ENCODE data around the gene OR1A2. TPM values are rescaled to one million over a fixed set of nuclear protein-coding genes. Genes with fewer than 3 reads are reported as not detected.
"Not testable (repeated sequence)": the region's sequence is repeated elsewhere in the genome, so short reads cannot be mapped to it uniquely, and the experiment has no call there.

OR1A2 gene
- total RNA-seq, 1 donor from 2014 or later, result not detected

DNA sequence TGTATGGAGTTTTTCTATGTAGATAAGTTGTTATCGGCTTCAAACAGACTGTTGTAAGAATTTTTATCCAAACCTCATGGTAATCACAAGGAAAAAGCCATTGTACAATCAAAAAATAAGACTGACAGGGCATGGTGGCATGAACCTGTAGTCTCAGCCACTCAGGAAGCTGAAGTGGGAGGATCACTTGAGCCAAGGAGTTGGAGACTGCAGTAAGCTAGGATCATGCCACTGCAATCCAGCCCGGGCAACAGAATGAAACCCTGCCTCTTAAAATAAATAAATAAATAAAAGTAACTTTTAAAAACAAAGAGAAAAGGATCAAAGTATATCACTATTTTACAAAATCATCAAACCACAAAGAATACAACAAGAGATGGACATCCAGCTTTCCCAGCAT, 24.5 kb downstream of the OR1A2 start:
- no peaks in the 10 kb centered on the region for H3K36me3 ChIP-seq (ENCODE audit: insufficient read depth, low read length)
- Mint-ChIP-seq H3K9me3 (ENCODE audit: unreplicated experiment) (peaks cover 2% of the 10 kb centered on the region), H3K27me3 (ENCODE audit: low read depth, unreplicated experiment) (peaks cover 9% of the 10 kb centered on the region), H3K36me3 (ENCODE audit: low read depth, unreplicated experiment) (no peaks in the 10 kb centered on the region), H3K4me1 (ENCODE audit: low read depth, unreplicated experiment) (no peaks in the 10 kb centered on the region), H3K27ac (ENCODE audit: unreplicated experiment) (no peak overlapping the region), H3K4me3 (ENCODE audit: unreplicated experiment) (no peak overlapping the region)
- H3K27me3 ChIP-seq (ENCODE audit: insufficient read depth, low read length), result no peaks in the 10 kb centered on the region
- H3K9ac ChIP-seq (ENCODE audit: low read length), result no peak overlapping the region
- no peak overlapping the region for H3K4me3 ChIP-seq (ENCODE audit: insufficient read depth, low read depth, low read length)
- DNase-seq (ENCODE audit: low read depth), result no peak
- no peaks in the 10 kb centered on the region for H3K79me2 ChIP-seq (ENCODE audit: insufficient read depth, low read length)
- no peak overlapping the region for H3K27ac ChIP-seq (ENCODE audit: low read depth, low read length)
- H3K9me3 ChIP-seq (ENCODE audit: insufficient read depth, low read depth, low read length), result no peaks in the 10 kb centered on the region
- H3K4me2 ChIP-seq (ENCODE audit: low read length), result no peak overlapping the region
- TF ChIP-seq, protein P1, sequence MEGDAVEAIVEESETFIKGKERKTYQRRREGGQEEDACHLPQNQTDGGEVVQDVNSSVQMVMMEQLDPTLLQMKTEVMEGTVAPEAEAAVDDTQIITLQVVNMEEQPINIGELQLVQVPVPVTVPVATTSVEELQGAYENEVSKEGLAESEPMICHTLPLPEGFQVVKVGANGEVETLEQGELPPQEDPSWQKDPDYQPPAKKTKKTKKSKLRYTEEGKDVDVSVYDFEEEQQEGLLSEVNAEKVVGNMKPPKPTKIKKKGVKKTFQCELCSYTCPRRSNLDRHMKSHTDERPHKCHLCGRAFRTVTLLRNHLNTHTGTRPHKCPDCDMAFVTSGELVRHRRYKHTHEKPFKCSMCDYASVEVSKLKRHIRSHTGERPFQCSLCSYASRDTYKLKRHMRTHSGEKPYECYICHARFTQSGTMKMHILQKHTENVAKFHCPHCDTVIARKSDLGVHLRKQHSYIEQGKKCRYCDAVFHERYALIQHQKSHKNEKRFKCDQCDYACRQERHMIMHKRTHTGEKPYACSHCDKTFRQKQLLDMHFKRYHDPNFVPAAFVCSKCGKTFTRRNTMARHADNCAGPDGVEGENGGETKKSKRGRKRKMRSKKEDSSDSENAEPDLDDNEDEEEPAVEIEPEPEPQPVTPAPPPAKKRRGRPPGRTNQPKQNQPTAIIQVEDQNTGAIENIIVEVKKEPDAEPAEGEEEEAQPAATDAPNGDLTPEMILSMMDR (IDR thresholded peaks at IDR 0.05; ENCODE audit: insufficient read depth, low read depth, low read length), result no peak
- TF ChIP-seq EZH2 (IDR thresholded peaks at IDR 0.05; ENCODE audit: insufficient read depth, low read length), result no peak
- no peak for FAIRE-seq
- H4K20me1 ChIP-seq (ENCODE audit: insufficient read depth, low read length), result no peaks in the 10 kb centered on the region
- H3K4me1 ChIP-seq (ENCODE audit: insufficient read depth, low read length), result no peaks in the 10 kb centered on the region
- no peak overlapping the region for H2AFZ ChIP-seq (ENCODE audit: low read depth, low read length)

DNA sequence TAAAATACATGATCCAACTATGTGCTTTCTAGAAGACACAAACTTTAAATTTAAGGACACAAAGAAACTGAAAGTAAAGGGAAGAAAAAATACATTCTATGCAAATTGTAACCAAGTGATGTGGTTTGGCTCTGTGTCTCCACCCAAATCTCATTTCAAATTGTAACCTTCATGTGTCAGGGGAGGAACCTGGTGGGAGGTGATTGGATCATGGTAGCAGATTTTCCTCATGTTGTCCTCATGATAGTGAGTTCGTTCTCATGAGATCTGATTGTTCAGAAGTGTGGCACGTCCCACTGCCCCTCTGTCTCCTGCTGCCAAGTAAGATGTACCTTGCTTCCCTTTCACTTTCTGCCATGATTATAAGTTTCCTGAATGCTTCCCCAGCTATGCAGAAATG, 25.2 kb downstream of the OR1A2 start:
- DNase-seq (ENCODE audit: low read depth) (no peak), FAIRE-seq (no peak)
- H3K4me2 ChIP-seq (ENCODE audit: low read length), result no peak overlapping the region
- no peak overlapping the region for H3K27ac Mint-ChIP-seq (ENCODE audit: unreplicated experiment)
- H4K20me1 ChIP-seq (ENCODE audit: insufficient read depth, low read length), result no peaks in the 10 kb centered on the region
- H3K36me3 ChIP-seq (ENCODE audit: insufficient read depth, low read length), result no peaks in the 10 kb centered on the region
- no peak overlapping the region for H3K4me3 Mint-ChIP-seq (ENCODE audit: unreplicated experiment)
- no peaks in the 10 kb centered on the region for H3K9me3 ChIP-seq (ENCODE audit: insufficient read depth, low read depth, low read length)
- no peak overlapping the region for H3K9ac ChIP-seq (ENCODE audit: low read length)
- no peak overlapping the region for H2AFZ ChIP-seq (ENCODE audit: low read depth, low read length)
- no peak overlapping the region for H3K4me3 ChIP-seq (ENCODE audit: insufficient read depth, low read depth, low read length)
- no peaks in the 10 kb centered on the region for H3K36me3 Mint-ChIP-seq (ENCODE audit: low read depth, unreplicated experiment)
- no peak overlapping the region for H3K27ac ChIP-seq (ENCODE audit: low read depth, low read length)
- H3K79me2 ChIP-seq (ENCODE audit: insufficient read depth, low read length), result no peaks in the 10 kb centered on the region
- H3K27me3 ChIP-seq (ENCODE audit: insufficient read depth, low read length), result no peaks in the 10 kb centered on the region
- H3K9me3 Mint-ChIP-seq (ENCODE audit: unreplicated experiment), result peaks cover 2% of the 10 kb centered on the region
- H3K4me1 Mint-ChIP-seq (ENCODE audit: low read depth, unreplicated experiment), result no peaks in the 10 kb centered on the region
- no peaks in the 10 kb centered on the region for H3K4me1 ChIP-seq (ENCODE audit: insufficient read depth, low read length)
- H3K27me3 Mint-ChIP-seq (ENCODE audit: low read depth, unreplicated experiment), result peaks cover 9% of the 10 kb centered on the region
- no peak for TF ChIP-seq EZH2 (IDR thresholded peaks at IDR 0.05; ENCODE audit: insufficient read depth, low read length)
- TF ChIP-seq, protein P1 (IDR thresholded peaks at IDR 0.05; ENCODE audit: insufficient read depth, low read depth, low read length), result no peak

DNA sequence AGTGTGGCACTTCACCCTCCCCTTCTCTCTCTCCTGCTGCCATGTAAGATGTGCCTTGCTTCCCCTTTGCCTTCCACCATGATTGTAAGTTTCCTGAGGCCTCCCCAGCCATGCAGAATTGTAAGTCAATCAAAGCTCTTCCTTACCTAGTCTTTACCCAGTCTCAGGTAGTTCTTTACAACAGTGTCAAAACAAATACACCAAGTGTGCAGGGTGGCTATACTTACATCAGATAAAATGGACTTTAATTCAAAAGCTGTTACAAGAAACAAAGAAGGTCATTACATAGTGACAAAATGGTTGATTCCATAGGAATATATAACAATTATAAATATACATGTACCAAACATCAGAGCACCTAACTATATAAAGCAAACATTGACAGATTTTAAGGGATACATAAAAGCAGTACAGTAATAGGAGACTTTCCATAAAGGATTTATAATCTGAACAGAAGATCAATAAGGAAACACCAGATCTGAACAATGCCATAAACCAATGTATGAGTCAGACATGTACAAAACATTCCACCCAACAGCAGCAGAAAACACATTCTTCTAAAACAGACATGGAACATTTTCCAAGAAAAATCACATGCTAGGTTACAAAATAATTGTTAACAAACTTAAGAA, 27.5 kb downstream of the OR1A2 start:
- not testable (repeated sequence) for H3K4me3 Mint-ChIP-seq (ENCODE audit: unreplicated experiment); H3K27ac Mint-ChIP-seq (ENCODE audit: unreplicated experiment); H3K27me3 Mint-ChIP-seq (ENCODE audit: low read depth, unreplicated experiment); H3K36me3 ChIP-seq (ENCODE audit: insufficient read depth, low read length); H3K36me3 Mint-ChIP-seq (ENCODE audit: low read depth, unreplicated experiment); H3K27me3 ChIP-seq (ENCODE audit: insufficient read depth, low read length); FAIRE-seq; H4K20me1 ChIP-seq (ENCODE audit: insufficient read depth, low read length); H3K79me2 ChIP-seq (ENCODE audit: insufficient read depth, low read length); H3K27ac ChIP-seq (ENCODE audit: low read depth, low read length); H3K4me1 ChIP-seq (ENCODE audit: insufficient read depth, low read length); H3K9ac ChIP-seq (ENCODE audit: low read length); H2AFZ ChIP-seq (ENCODE audit: low read depth, low read length); H3K4me1 Mint-ChIP-seq (ENCODE audit: low read depth, unreplicated experiment); H3K9me3 ChIP-seq (ENCODE audit: insufficient read depth, low read depth, low read length); H3K9me3 Mint-ChIP-seq (ENCODE audit: unreplicated experiment); DNase-seq (ENCODE audit: low read depth); H3K4me3 ChIP-seq (ENCODE audit: insufficient read depth, low read depth, low read length); H3K4me2 ChIP-seq (ENCODE audit: low read length)

DNA sequence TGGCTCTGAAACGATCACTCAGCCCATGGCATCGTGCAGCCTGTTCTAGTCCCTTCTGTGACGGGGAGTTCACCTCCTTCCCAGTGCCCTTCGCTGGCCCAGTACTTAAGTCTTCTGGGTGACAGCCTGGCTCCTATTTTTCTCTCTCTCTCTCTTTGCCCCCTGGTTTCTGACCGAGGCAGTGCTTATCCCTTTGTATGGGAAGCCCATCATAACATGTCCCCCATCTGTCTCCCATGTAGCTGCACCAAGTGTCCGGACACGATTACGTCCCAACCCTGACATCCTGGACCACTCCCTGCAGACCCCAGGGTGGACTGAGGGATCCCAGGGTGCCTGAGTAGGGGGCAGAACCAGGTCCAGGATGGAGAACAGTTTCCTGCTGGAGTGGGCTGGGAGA, 35.0 kb downstream of the OR1A2 start:
- not testable (repeated sequence) for H3K4me2 ChIP-seq (ENCODE audit: low read length); H3K4me1 ChIP-seq (ENCODE audit: insufficient read depth, low read length); H3K27me3 Mint-ChIP-seq (ENCODE audit: low read depth, unreplicated experiment); H3K36me3 ChIP-seq (ENCODE audit: insufficient read depth, low read length); H3K36me3 Mint-ChIP-seq (ENCODE audit: low read depth, unreplicated experiment); DNase-seq (ENCODE audit: low read depth); H3K4me3 Mint-ChIP-seq (ENCODE audit: unreplicated experiment); H4K20me1 ChIP-seq (ENCODE audit: insufficient read depth, low read length); H3K79me2 ChIP-seq (ENCODE audit: insufficient read depth, low read length); H3K9me3 Mint-ChIP-seq (ENCODE audit: unreplicated experiment); H3K4me3 ChIP-seq (ENCODE audit: insufficient read depth, low read depth, low read length); H3K9ac ChIP-seq (ENCODE audit: low read length); H3K27ac Mint-ChIP-seq (ENCODE audit: unreplicated experiment); FAIRE-seq; H2AFZ ChIP-seq (ENCODE audit: low read depth, low read length); H3K9me3 ChIP-seq (ENCODE audit: insufficient read depth, low read depth, low read length); H3K27ac ChIP-seq (ENCODE audit: low read depth, low read length); H3K4me1 Mint-ChIP-seq (ENCODE audit: low read depth, unreplicated experiment); H3K27me3 ChIP-seq (ENCODE audit: insufficient read depth, low read length)

DNA sequence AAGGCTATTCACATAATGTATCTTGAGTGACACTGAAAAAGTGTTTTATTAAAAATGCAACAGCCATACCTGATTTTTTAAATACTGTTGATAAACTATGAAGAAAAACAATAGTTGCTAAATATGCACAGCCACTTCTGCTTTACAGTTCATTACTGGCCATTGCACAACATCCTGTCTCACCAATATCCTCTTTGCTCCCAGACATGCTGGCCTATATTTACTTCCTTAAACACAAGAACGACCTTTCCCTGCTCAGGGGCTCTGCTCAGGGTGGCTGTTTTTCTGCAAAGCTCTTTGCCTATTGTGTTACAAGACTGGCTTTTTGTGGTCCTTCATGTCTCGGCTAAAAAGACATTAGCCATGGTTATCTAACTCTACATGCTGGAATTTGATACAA, 41.4 kb downstream of the OR1A2 start:
- not testable (repeated sequence) for H4K20me1 ChIP-seq (ENCODE audit: insufficient read depth, low read length); H3K9ac ChIP-seq (ENCODE audit: low read length); H3K36me3 Mint-ChIP-seq (ENCODE audit: low read depth, unreplicated experiment); H3K36me3 ChIP-seq (ENCODE audit: insufficient read depth, low read length); H2AFZ ChIP-seq (ENCODE audit: low read depth, low read length); H3K4me3 Mint-ChIP-seq (ENCODE audit: unreplicated experiment); H3K4me3 ChIP-seq (ENCODE audit: insufficient read depth, low read depth, low read length); H3K4me1 Mint-ChIP-seq (ENCODE audit: low read depth, unreplicated experiment); H3K79me2 ChIP-seq (ENCODE audit: insufficient read depth, low read length); DNase-seq (ENCODE audit: low read depth); H3K4me2 ChIP-seq (ENCODE audit: low read length); H3K27me3 ChIP-seq (ENCODE audit: insufficient read depth, low read length); H3K9me3 Mint-ChIP-seq (ENCODE audit: unreplicated experiment); FAIRE-seq; H3K27ac ChIP-seq (ENCODE audit: low read depth, low read length); H3K27me3 Mint-ChIP-seq (ENCODE audit: low read depth, unreplicated experiment); H3K4me1 ChIP-seq (ENCODE audit: insufficient read depth, low read length); H3K27ac Mint-ChIP-seq (ENCODE audit: unreplicated experiment); H3K9me3 ChIP-seq (ENCODE audit: insufficient read depth, low read depth, low read length)
